ENCODE measurements around the gene ZSCAN31. TPM values are rescaled to one million over a fixed set of nuclear protein-coding genes. Genes with fewer than 3 reads are reported as not detected.

The ZSCAN31 gene
- polyA plus RNA-seq, 4 donors, result 8.4 to 11.2 (median 9.5) TPM

GRCh38 chr6:28353981-28354676 is 18.2 kb upstream of the ZSCAN31 start:
- no peak for DNase-seq (ENCODE audit: low read depth in 4 of 4, low spot score in 3 of 4)

- DNase-seq (ENCODE audit: low read depth in 4 of 4, low spot score in 3 of 4), result no peak
These were observed 17.4 kb upstream of the ZSCAN31 start for GRCh38 chr6:28353356-28353755.

GRCh38 chr6:28351493-28351925 is 15.6 kb upstream of the ZSCAN31 start:
- DNase-seq (ENCODE audit: low read depth in 4 of 4, low spot score in 3 of 4), result no peak

- DNase-seq (ENCODE audit: low read depth in 4 of 4, low spot score in 3 of 4), result no peak
These were observed 15.1 kb upstream of the ZSCAN31 start for GRCh38 chr6:28351087-28351486.

GRCh38 chr6:28349892-28350737 is 14.2 kb upstream of the ZSCAN31 start, which contains the start of gene ZKSCAN3:
Gene ZKSCAN3 (plus strand): TSS chr6:28349947. CDS start chr6:28359587, 9,640 bp downstream.
- peak in 3 of 4 donors; percentile 72 to 81 (median 73) for DNase-seq (ENCODE audit: low read depth in 4 of 4, low spot score in 3 of 4)

- DNase-seq (ENCODE audit: low read depth in 4 of 4, low spot score in 3 of 4), result no peak
These were observed 13.5 kb upstream of the ZSCAN31 start for GRCh38 chr6:28349344-28349891.

DNA sequence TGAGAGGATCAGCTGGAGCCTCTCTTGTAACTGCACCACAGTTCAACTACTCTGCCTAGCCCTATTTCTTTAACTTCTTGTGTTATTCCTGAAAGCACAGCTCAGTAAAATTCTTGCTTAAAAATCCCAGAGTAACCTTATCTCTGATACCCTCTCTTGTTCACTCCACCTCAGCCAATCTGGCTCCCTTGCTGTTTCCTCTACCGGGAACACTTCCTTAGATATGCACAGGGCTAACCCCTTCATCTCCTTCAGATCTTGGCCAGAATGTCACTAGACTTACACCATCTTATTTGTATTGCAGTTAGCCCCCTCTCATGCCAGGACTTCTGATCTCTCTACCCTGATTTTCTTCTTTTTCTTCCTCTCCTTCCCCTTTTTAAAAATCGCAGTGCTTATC is 11.2 kb upstream of the ZSCAN31 start:
- no peak for DNase-seq (ENCODE audit: low read depth in 4 of 4, low spot score in 3 of 4)

DNA sequence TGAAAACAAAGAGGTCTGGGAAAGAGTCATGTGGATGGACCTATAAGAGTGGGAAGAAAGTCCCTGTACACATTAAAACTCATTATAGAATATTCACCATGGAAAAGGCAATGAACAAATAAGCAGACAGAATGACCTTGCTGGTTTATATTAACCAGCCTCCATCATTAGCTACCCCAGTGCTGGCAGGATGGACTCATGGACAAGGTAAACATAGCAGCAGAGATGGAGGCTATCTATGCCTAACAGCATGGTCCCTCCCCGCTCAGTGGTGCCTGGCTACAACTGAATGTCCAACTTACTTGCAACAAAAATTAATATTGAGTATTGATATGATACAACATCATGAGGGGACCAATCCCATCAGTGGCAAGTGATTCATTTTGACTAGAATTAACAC is 9.3 kb upstream of the ZSCAN31 start:
- DNase-seq (ENCODE audit: low read depth in 4 of 4, low spot score in 3 of 4), result no peak

GRCh38 chr6:28343898-28344677 is 8.1 kb upstream of the ZSCAN31 start:
- DNase-seq (ENCODE audit: low read depth in 4 of 4, low spot score in 3 of 4), result no peak

DNA sequence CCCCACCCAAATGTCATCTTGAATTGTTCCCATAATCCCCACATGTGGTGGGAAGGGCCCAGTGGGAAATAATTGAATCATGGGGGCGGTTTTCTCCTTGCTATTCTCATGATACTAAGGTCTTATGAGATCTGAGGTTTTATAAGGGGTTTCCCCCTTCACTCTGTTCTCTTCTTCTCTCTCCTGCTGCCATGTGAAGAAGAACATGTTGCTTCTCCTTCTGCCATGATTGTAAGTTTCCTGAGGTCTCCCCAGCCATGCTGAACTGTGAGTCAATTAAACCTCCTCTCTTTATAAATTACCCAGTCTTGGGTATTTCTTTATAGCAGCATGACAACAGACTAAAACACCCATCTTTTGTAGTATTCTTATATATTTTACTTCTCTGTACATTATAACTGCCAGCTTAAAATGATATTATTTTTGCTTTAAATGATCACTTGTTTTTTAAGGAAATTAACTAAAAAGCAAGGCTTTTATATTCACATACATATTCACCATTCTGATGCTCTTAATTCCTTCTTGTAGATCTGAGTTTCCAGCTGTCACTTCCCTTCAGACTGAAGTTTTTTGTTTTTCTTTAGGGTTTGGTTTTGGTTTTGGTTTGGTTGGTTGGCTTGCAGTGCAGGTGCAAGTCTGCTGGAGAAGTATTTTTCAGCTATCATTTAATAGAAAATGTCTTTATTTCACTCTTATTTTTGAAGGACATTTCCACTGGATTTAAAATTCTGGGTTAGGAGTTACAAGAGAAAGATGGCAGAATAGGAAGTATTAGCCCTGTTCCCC is 4.6 kb upstream of the ZSCAN31 start:
- no peak for DNase-seq (ENCODE audit: low read depth in 4 of 4, low spot score in 3 of 4)

DNA sequence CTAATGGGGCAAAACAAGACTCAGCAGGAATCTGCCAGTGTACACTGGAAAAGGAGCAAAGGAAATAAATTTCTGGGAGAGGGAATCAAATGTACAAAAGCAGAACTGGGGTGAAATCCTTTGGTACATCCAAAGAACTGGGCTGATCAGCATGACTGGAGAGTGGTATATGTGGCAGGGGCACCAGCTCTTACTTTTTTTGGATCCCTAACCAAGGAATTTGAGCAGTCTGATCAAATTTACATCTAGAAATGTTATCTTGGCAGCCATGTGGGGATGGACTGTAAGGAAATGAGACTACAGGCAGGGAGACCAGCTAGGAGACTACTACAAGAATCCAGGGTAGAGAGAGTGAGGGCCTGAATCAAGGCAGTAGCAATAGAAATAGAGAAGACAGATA is 1.2 kb upstream of the ZSCAN31 start:
- DNase-seq (ENCODE audit: low read depth in 4 of 4, low spot score in 3 of 4), result no peak

- DNase-seq (ENCODE audit: low read depth in 4 of 4, low spot score in 3 of 4), result peak in 3 of 4 donors; percentile 69 to 78 (median 73)
These were observed 554 bp upstream of the ZSCAN31 start for GRCh38 chr6:28336284-28337120.

DNA sequence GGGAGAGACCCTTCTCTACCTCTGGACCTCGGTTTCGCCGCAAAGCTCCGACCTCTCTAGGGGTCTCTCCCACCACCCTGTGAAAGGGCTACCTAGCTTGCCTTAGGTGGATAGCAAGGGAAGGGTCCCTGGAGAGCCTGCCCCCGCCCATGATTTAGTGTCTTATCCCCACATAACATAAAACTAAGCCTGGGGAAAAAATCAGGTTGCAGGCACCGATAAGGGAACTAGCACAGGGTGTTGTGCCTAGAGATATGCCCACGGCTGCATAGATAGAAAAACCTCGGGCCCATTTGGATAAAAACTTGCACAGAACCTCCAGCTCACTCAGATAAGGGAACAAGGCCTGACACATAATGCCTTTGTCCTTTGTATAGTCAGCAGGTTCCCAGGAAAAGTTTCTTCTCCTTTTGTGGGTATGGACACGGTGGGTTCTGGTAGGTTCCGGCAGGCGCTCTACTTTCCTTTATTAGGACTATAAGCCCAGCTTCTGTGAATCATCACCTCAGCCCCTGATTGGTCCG is 846 bp downstream of the ZSCAN31 start:
- no peak for DNase-seq (ENCODE audit: low read depth in 4 of 4, low spot score in 3 of 4)

GRCh38 chr6:28334286-28335039 is 1.5 kb downstream of the ZSCAN31 start:
- DNase-seq (ENCODE audit: low read depth in 4 of 4, low spot score in 3 of 4), result peak in 1 of 4 donors; percentile 25

- DNase-seq (ENCODE audit: low read depth in 4 of 4, low spot score in 3 of 4), result no peak
These were observed 2.3 kb downstream of the ZSCAN31 start for GRCh38 chr6:28333599-28334018.

GRCh38 chr6:28333047-28333446 is 2.9 kb downstream of the ZSCAN31 start:
- no peak for DNase-seq (ENCODE audit: low read depth in 4 of 4, low spot score in 3 of 4)

GRCh38 chr6:28330041-28330440 is 5.9 kb downstream of the ZSCAN31 start:
- DNase-seq (ENCODE audit: low read depth in 4 of 4, low spot score in 3 of 4), result no peak

DNA sequence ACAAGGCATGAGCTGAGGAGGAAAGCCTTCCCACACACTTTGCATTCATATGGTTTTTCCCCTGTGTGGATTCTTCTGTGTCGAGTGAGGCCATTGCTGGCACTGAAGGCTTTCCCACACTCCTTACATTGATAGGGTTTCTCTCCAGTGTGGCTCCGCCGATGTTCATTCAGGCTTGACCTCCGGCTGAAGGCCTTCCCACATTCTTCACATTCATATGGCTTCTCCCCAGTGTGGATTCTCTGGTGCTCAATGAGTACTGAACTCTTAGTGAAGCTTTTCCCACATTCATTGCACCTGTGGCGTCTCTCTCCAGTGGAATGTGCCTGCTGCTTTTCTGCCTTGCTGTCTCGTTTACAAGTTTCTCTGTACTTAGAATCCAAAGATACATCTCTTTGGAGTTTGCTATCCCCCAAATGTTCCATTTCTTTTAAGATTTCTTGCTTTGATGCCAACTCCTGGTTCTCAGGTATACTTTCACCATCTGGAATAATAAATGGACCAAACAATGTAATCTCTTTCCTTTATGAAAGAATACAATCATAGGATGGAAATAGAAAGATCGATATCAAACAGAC is 9.5 kb downstream of the ZSCAN31 start:
- DNase-seq (ENCODE audit: low read depth in 4 of 4, low spot score in 3 of 4), result no peak
